LNCaP clone FGC (cell line): ENCODE measurements around the gene CDK14.
"Not testable (repeated sequence)": the region's sequence is repeated elsewhere in the genome, so short reads cannot be mapped to it uniquely, and the experiment has no call there.

Source experiments
- DNase-seq: peaks from one replicate; pipeline ENCODE4 v3.0.0-alpha.2; 2011; ENCODE audit warnings: low read depth
- H3K4me3 ChIP-seq: 2 replicates; pipeline ENCODE4 v1.5.1; 2011; ENCODE audit warnings: mild to moderate bottlenecking, low read depth, low read length, control low read depth
- TF ChIP-seq, protein P1 (sequence below): IDR thresholded peaks from 2 replicates; pipeline ENCODE4 v1.5.1; 2012; ENCODE audit warnings: mild to moderate bottlenecking; ENCODE audit not compliant: control insufficient read depth, insufficient read depth; ENCODE audit errors: extremely low read depth

Gene CDK14

DNA sequence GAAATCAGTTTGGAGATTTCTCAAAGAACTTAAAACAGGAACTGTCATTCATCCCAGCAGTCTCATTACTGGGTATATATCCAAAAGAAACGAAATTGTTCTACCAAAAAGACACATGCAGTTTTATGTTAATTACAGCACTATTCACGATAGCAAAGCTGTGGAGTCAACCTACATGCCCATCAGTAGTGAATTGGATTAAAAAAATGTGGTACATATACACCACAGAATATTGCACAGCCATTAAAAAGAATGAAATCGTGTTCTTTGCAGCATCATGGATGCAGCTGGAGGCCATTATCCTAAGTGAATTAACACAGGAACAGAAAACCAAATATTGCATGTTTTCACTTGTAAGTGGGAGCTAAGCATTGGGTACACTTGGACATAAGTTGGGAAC, 158.9 kb downstream of the CDK14 start:
- TF ChIP-seq, protein P1, sequence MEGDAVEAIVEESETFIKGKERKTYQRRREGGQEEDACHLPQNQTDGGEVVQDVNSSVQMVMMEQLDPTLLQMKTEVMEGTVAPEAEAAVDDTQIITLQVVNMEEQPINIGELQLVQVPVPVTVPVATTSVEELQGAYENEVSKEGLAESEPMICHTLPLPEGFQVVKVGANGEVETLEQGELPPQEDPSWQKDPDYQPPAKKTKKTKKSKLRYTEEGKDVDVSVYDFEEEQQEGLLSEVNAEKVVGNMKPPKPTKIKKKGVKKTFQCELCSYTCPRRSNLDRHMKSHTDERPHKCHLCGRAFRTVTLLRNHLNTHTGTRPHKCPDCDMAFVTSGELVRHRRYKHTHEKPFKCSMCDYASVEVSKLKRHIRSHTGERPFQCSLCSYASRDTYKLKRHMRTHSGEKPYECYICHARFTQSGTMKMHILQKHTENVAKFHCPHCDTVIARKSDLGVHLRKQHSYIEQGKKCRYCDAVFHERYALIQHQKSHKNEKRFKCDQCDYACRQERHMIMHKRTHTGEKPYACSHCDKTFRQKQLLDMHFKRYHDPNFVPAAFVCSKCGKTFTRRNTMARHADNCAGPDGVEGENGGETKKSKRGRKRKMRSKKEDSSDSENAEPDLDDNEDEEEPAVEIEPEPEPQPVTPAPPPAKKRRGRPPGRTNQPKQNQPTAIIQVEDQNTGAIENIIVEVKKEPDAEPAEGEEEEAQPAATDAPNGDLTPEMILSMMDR = no peak
- no peak for DNase-seq
- H3K4me3 ChIP-seq = no peak overlapping the region

DNA sequence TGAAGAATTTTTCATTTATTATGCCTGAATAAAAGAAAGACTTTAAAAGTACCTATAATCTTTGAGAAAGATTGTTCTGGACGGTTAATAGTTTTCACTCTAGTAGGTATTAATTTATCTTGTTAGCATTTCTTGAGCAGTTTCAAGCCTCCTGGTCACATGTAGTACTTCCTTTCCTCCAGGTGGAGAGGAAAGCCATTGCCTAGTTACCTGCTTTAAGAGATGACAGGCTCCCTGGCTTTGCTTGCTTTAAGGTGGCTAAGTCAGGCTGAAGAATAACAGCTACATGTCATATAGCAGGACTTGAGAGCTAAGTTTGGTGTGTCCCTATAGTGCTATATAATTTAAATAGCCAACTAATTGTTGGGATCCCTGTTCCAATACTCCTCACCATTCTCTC, 160.2 kb downstream of the CDK14 start:
- no peak overlapping the region for H3K4me3 ChIP-seq
- TF ChIP-seq, protein P1 = no peak
- no peak for DNase-seq

DNA sequence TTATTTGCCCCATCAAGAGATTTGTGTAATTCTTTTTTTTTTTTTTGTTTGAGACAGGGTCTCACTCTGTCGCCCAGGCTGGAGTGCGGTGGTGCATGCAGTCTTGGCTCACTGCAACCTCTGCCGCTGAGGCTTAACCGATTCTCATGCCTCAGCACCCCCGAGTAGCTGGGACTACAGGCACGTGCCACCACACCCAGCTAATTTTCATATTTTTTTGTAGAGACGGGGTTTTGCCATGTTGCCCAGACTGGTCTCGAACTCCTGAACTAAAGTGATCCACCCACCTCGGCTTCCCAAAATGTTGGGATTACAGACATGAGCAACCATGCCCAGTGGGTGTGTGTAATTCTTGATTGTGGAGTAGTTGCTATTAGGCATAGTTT, 161.4 kb downstream of the CDK14 start:
- H3K4me3 ChIP-seq, DNase-seq: not testable (repeated sequence)

DNA sequence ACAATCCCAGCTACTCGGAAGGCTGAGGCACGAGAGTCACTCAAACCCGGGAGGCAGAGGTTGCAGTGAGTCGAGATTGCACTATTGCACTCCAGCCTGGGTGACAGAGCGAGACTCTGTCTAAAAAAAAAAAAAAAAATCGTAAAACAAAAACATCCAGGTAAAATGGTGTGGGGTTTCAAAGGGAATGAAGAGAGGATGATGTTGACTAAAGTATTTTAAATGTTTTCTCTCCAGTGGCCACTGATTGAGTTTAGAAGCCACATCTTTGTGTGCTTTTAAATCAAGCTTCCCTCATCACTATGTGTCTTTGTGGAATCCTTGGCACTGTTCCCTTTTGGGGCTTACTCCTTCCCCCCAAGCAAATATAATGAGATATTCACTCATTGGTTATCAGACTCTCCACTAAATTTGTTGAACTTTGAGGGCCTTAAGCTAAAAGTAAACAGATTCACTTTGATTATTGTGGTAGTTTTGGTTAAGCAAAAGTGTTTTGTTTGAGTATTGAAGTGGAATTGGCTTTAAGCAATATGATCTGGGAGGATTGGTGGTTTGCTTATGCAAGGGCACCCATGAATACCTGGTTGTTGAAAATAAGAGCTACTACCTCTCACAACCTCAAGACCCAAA, 162.9 kb downstream of the CDK14 start:
- H3K4me3 ChIP-seq = no peak overlapping the region
- TF ChIP-seq, protein P1 = no peak
- DNase-seq = no peak

DNA sequence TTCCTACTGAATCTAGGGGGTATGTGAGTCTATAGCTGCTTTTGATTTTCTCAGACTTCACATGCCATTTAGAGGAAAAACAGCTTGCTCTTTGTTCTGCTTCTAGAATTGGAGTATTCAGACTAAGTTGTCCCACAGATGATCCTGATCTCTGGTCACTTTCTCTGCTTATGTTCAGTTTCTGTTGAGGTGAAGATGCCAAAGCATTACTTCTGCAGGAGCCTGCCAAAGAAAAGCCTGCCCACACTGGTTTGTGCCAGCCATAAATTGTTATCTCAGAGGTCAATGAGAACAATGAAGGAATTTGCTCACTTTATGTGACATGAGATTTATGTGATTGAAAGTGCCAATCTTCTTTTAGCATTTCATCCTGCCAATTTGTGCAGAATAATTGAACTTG, 163.6 kb downstream of the CDK14 start:
- TF ChIP-seq, protein P1 = no peak
- no peak for DNase-seq
- no peak overlapping the region for H3K4me3 ChIP-seq

DNA sequence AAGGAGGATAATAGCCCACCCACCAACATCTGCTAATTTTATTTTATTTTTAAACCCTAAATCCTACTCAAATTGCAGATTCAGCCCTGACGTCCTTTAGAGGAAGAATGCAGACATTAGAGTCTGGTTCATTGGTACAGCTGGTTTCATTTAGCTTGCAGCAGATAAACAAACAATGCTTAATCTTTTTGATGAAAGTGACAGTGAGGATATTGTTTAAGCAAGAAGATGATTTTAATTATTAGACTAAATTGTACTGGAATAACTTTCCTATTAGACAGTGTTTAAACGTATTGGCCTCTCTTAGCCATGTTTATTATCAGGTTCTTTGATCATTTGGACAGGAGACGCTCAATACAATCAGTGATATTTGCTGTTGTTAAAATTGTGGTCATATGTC, 164.8 kb downstream of the CDK14 start:
- TF ChIP-seq, protein P1 = no peak

DNA sequence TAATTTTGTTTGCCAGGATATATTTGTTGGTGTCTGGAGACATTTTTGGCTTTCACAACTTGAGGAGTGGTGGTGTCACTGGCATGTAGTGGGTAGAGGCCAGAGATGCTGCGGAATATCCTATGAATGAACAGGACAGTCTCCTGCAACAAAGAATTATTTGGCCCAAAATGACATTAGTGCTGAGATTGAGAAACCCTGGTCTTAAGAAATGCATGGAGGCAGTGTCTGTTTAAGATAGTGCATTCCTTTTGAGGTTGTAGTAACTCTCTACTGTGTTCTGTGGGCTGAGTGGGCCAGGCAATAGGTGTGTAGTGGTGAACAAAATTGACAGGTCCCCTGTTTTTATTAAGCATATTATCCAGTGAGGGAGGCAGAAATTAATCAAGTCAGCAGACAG, 165.5 kb downstream of the CDK14 start:
- no peak overlapping the region for H3K4me3 ChIP-seq
- TF ChIP-seq, protein P1 = no peak
- DNase-seq = no peak

More for the DNA sequence above, 164.8 kb downstream of the CDK14 start:
- H3K4me3 ChIP-seq = no peak overlapping the region
- DNase-seq = no peak
